K562 (cell line): ENCODE measurements around the gene MYL11. TPM values are rescaled to one million over a fixed set of nuclear protein-coding genes. Genes with fewer than 3 reads are reported as not detected.

ENCODE experiments used
- BRD4 ChIP-seq: fragments of 200-600 bp; sonication (generic); IDR thresholded peaks from 2 replicates; pipeline ENCODE4 v1.6.1; 2017; ENCODE audit warnings: inconsistent platforms
- CBFB ChIP-seq: sonication (generic); formaldehyde crosslinking; IDR thresholded peaks from 2 replicates; pipeline ENCODE4 v1.4.0; 2020; ENCODE audit warnings: mild to moderate bottlenecking, missing genetic modification reagents
- CEBPB ChIP-seq: fragments of 450-650 bp; IDR thresholded peaks from 2 replicates; pipeline ENCODE4 v1.6.1; 2016; ENCODE audit warnings: missing genetic modification characterization, missing compliant biosample characterization
- CHD1 ChIP-seq: fragments of 200-600 bp; sonication (generic); IDR thresholded peaks from one replicate; pipeline ENCODE4 v1.6.1; 2012; ENCODE audit warnings: mild to moderate bottlenecking, moderate library complexity, low read length, inconsistent platforms
- ESRRB ChIP-seq: fragments of 250-450 bp; sonication (Bioruptor Pico); IDR thresholded peaks from 2 replicates; pipeline ENCODE4 v1.5.0; 2020; ENCODE audit warnings: mild to moderate bottlenecking, moderate library complexity, borderline replicate concordance
- EZH2 ChIP-seq: IDR thresholded peaks from 2 replicates; pipeline ENCODE4 v1.6.1; 2012; ENCODE audit warnings: low read depth, mild to moderate bottlenecking, inconsistent platforms, low read length, borderline replicate concordance
- FOXK1 ChIP-seq: sonication (generic); formaldehyde crosslinking; IDR thresholded peaks from 2 replicates; pipeline ENCODE4 v1.8.0; 2022; ENCODE audit warnings: missing genetic modification reagents, mild to moderate bottlenecking, borderline replicate concordance
- MTA3 ChIP-seq: fragments of 450-650 bp; formaldehyde crosslinking; IDR thresholded peaks from 2 replicates; pipeline ENCODE4 v1.6.1; 2017; ENCODE audit warnings: mild to moderate bottlenecking, borderline replicate concordance
- NCOA2 ChIP-seq, 2 experiments: fragments of 450-650 bp; IDR thresholded peaks; 2 replicates each; pipeline ENCODE4 v1.6.1; 2018; ENCODE audit warnings: mild to moderate bottlenecking in 2 of 2, moderate library complexity in 1 of 2; ENCODE audit not compliant: partially characterized antibody in 2 of 2
- NFXL1 ChIP-seq: fragments of 450-650 bp; formaldehyde crosslinking; IDR thresholded peaks from 2 replicates; pipeline ENCODE4 v1.4.0; 2021; ENCODE audit warnings: mild to moderate bottlenecking
- NONO ChIP-seq, 2 experiments: fragments of 200-400 bp in 1 of 2; fragments of 450-650 bp in 1 of 2; formaldehyde crosslinking in 1 of 2; IDR thresholded peaks; 2 replicates each; pipeline ENCODE4 v1.6.1; 2017; ENCODE audit warnings: low read depth in 2 of 2, mild to moderate bottlenecking in 2 of 2, moderate library complexity in 2 of 2, low read length in 1 of 2
- PHB2 ChIP-seq: fragments of 450-650 bp; IDR thresholded peaks from 2 replicates; pipeline ENCODE4 v1.6.1; 2017; ENCODE audit warnings: low read depth
- SRSF1 ChIP-seq: fragments of 200-400 bp; formaldehyde crosslinking; IDR thresholded peaks from 2 replicates; pipeline ENCODE4 v1.6.1; 2017; ENCODE audit warnings: mild to moderate bottlenecking, low read depth, low read length, moderate library complexity
- WHSC1 ChIP-seq: IDR thresholded peaks from one replicate; pipeline ENCODE4 v1.6.1; 2012; ENCODE audit warnings: low read length, control low read depth, inconsistent platforms
- ZBTB7A ChIP-seq: IDR thresholded peaks from 2 replicates; pipeline ENCODE4 v1.6.1; 2011; ENCODE audit warnings: low read depth, mild to moderate bottlenecking, low read length, moderate library complexity, borderline replicate concordance; ENCODE audit not compliant: control insufficient read depth
- ZNF12 ChIP-seq: sonication (generic); formaldehyde crosslinking; IDR thresholded peaks from 2 replicates; pipeline ENCODE4 v1.4.0; 2020; ENCODE audit warnings: mild to moderate bottlenecking, missing genetic modification reagents
- ZNF583 ChIP-seq: fragments of 250-450 bp; sonication (Bioruptor Pico); IDR thresholded peaks from 2 replicates; pipeline ENCODE4 v1.4.0; 2020
- ZNF644 ChIP-seq: fragments of 200-800 bp; sonication (Bioruptor generic); IDR thresholded peaks from 2 replicates; pipeline ENCODE4 v1.6.1; 2016; ENCODE audit warnings: low read depth, missing genetic modification characterization, missing compliant biosample characterization
- polyA plus RNA-seq, 8 experiments: library from polyadenylated mRNA; depleted of rRNA in 4 of 8; stranded (reverse) in 5 of 8; unstranded in 3 of 8; fragments of >200 nt; fragmentation: Nextera tagmentation in 2 of 8; fragmentation: Illumina TruSeq in 1 of 8; extraction: Ambion mirVana in 2 of 8; extraction: Trizol in 1 of 8; gene quantifications; 2 replicates each; pipeline versions ENCODE4 v1.2.1 to v1.2.3, GENCODE V29; 2011 to 2014; ENCODE audit warnings: inconsistent platforms in 1 of 8, missing spikeins in 1 of 8
- total RNA-seq, 7 experiments: library from RNA; depleted of rRNA in 6 of 7; stranded (reverse); fragments of >200 nt in 6 of 7; fragmentation: Illumina TruSeq in 2 of 7; extraction: Trizol in 2 of 7; gene quantifications; 2 replicates each; pipeline versions ENCODE4 v1.2.1 to v1.2.3, GENCODE V29; 2011 to 2021; ENCODE audit warnings: low replicate concordance in 1 of 7
- TF ChIP-seq, protein P1 (sequence below): sonication (generic); formaldehyde crosslinking; IDR thresholded peaks from 2 replicates; pipeline ENCODE4 v1.8.1; 2023; ENCODE audit warnings: mild to moderate bottlenecking, missing genetic modification reagents, moderate library complexity
- TF ChIP-seq, protein P2 (sequence below): fragments of 450-650 bp; IDR thresholded peaks from 2 replicates; pipeline ENCODE4 v1.6.1; 2017; ENCODE audit warnings: antibody characterized with exemption, mild to moderate bottlenecking
- TF ChIP-seq, protein P3 (sequence below): fragments of 250-450 bp; sonication (Bioruptor Pico); IDR thresholded peaks from 2 replicates; pipeline ENCODE4 v1.8.0; 2022; ENCODE audit warnings: moderate library complexity, mild to moderate bottlenecking, inconsistent platforms

Gene MYL11
- total and polyA plus RNA-seq, 9 of the 15 experiments (the other 6 are each of a cell fraction or from before 2014, with no cell fraction given), result 0.31 to 1.5 (median 0.73) TPM; not detected in 4

DNA sequence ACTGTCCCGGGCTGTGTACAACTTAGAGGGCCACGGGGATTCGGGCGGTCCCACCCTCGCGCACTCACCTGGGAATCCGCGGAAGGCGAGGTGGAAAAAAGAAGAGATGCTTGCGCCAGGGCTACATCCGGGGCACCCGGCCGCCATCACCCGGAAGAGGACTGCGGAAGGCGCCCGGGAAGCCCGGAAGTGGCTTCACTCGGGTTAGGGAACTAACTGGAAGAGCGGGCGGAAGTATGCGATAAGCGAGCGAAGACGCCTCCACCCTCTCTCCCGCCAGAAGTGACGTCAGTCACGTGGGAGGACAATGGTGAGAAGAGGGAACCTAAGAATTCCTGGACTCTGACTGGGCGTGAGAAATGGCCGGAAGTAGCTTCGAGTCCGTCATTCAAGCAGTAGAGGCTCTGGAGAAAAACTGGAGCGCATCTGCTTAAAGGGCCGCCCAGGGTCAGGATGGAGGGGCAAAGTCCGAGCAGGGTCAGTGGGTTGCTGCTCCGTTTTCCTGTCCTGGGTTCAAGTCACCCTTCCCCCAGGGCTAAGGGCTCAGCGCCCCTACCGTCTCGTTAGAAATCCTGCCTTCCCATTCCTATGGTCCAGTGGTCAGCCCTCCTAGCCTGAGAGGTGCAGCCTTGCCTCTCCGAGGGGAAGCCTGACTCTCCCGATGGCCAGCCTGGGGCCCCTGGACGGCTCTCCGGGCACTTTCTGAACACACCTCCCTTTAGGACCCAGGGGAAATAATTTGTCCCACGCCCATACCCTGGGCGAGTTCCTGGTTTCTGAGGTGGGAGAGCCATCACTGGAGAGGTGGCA is 19.3 kb upstream of the MYL11 start, which contains the start of gene CD2BP2 (continued):
- TF ChIP-seq, protein P1, sequence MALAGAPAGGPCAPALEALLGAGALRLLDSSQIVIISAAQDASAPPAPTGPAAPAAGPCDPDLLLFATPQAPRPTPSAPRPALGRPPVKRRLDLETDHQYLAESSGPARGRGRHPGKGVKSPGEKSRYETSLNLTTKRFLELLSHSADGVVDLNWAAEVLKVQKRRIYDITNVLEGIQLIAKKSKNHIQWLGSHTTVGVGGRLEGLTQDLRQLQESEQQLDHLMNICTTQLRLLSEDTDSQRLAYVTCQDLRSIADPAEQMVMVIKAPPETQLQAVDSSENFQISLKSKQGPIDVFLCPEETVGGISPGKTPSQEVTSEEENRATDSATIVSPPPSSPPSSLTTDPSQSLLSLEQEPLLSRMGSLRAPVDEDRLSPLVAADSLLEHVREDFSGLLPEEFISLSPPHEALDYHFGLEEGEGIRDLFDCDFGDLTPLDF, result peak; percentile 88
- TF ChIP-seq, protein P2, sequence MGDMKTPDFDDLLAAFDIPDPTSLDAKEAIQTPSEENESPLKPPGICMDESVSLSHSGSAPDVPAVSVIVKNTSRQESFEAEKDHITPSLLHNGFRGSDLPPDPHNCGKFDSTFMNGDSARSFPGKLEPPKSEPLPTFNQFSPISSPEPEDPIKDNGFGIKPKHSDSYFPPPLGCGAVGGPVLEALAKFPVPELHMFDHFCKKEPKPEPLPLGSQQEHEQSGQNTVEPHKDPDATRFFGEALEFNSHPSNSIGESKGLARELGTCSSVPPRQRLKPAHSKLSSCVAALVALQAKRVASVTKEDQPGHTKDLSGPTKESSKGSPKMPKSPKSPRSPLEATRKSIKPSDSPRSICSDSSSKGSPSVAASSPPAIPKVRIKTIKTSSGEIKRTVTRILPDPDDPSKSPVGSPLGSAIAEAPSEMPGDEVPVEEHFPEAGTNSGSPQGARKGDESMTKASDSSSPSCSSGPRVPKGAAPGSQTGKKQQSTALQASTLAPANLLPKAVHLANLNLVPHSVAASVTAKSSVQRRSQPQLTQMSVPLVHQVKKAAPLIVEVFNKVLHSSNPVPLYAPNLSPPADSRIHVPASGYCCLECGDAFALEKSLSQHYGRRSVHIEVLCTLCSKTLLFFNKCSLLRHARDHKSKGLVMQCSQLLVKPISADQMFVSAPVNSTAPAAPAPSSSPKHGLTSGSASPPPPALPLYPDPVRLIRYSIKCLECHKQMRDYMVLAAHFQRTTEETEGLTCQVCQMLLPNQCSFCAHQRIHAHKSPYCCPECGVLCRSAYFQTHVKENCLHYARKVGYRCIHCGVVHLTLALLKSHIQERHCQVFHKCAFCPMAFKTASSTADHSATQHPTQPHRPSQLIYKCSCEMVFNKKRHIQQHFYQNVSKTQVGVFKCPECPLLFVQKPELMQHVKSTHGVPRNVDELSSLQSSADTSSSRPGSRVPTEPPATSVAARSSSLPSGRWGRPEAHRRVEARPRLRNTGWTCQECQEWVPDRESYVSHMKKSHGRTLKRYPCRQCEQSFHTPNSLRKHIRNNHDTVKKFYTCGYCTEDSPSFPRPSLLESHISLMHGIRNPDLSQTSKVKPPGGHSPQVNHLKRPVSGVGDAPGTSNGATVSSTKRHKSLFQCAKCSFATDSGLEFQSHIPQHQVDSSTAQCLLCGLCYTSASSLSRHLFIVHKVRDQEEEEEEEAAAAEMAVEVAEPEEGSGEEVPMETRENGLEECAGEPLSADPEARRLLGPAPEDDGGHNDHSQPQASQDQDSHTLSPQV, result peak; percentile 15; the same call in 1 of the 2 replicates
- no peak for TF ChIP-seq PHB2
- no peak for TF ChIP-seq EZH2
- TF ChIP-seq FOXK1 (CRISPR knock-in tag), result peak; percentile 87; the same call in 1 of the 2 replicates
- no peak for TF ChIP-seq CHD1
- TF ChIP-seq BRD4, result peak; percentile 38; the same call in 1 of the 2 replicates
- no peak for TF ChIP-seq WHSC1
- TF ChIP-seq ZNF644, result no peak
- no peak for TF ChIP-seq ZNF583
- TF ChIP-seq ZNF12 (CRISPR knock-in tag), result 0 out of 2 replicates have a peak, but pooled peaks have one; percentile 11
- TF ChIP-seq NCOA2 (IDR thresholded peaks at IDR 0.05; ENCODE audit: partially characterized antibody in 2 of 2), result no peak
- TF ChIP-seq MTA3, result peak; percentile 71; the same call in 1 of the 2 replicates
- no peak; the same call in none of the 2 replicates for TF ChIP-seq CBFB (CRISPR knock-in tag)
- TF ChIP-seq, protein P3, sequence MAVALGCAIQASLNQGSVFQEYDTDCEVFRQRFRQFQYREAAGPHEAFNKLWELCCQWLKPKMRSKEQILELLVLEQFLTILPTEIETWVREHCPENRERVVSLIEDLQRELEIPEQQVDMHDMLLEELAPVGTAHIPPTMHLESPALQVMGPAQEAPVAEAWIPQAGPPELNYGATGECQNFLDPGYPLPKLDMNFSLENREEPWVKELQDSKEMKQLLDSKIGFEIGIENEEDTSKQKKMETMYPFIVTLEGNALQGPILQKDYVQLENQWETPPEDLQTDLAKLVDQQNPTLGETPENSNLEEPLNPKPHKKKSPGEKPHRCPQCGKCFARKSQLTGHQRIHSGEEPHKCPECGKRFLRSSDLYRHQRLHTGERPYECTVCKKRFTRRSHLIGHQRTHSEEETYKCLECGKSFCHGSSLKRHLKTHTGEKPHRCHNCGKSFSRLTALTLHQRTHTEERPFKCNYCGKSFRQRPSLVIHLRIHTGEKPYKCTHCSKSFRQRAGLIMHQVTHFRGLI (CRISPR knock-in tag), result no peak
- TF ChIP-seq ESRRB (CRISPR knock-in tag), result no peak
- TF ChIP-seq SRSF1, result no peak
- no peak for TF ChIP-seq NONO (IDR thresholded peaks at IDR 0.05; ENCODE audit: low read depth in 2 of 2, low read length in 1 of 2)
- TF ChIP-seq CEBPB (tag), result no peak
- TF ChIP-seq ZBTB7A, result peak; percentile 51; the same call in 1 of the 2 replicates
- no peak for TF ChIP-seq NFXL1 (CRISPR knock-in tag)
